ENCODE results near the gene KLHL11. TPM values are rescaled to one million over a fixed set of nuclear protein-coding genes. Genes with fewer than 3 reads are reported as not detected.
"Not testable (repeated sequence)": the region's sequence is repeated elsewhere in the genome, so short reads cannot be mapped to it uniquely, and the experiment has no call there.

The KLHL11 gene
- total and polyA plus RNA-seq, 2 experiments from 2014 or later: 8.7 to 25.5 TPM

DNA sequence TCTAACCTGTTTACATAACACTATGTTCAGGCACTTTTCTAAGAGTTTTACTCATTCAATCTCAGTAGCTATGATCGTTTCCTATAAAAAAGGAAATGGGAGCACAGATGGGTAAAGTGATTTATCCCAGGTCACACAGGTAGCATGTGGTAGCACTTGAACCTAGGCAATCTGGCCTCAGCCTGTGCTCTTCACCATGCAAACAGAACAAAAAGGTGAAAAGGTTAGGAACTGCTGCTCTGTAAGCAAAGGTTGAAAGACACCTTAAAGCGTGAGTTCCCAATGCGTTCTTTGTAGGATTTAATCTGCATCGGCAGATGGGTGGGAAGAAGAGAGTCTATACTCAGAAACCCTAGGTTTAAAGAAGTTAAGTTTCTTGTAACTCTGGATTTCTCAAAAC lies 14.9 kb upstream of the KLHL11 start (continued):
- TF ChIP-seq, protein P1, sequence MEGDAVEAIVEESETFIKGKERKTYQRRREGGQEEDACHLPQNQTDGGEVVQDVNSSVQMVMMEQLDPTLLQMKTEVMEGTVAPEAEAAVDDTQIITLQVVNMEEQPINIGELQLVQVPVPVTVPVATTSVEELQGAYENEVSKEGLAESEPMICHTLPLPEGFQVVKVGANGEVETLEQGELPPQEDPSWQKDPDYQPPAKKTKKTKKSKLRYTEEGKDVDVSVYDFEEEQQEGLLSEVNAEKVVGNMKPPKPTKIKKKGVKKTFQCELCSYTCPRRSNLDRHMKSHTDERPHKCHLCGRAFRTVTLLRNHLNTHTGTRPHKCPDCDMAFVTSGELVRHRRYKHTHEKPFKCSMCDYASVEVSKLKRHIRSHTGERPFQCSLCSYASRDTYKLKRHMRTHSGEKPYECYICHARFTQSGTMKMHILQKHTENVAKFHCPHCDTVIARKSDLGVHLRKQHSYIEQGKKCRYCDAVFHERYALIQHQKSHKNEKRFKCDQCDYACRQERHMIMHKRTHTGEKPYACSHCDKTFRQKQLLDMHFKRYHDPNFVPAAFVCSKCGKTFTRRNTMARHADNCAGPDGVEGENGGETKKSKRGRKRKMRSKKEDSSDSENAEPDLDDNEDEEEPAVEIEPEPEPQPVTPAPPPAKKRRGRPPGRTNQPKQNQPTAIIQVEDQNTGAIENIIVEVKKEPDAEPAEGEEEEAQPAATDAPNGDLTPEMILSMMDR (conservative IDR thresholded peaks at IDR 0.05; ENCODE audit: low read depth in 2 of 2): no peak
- TF ChIP-seq STAT1 (IDR thresholded peaks at IDR 0.05; ENCODE audit: unreplicated experiment) (no peak), POLR2AphosphoS5 (IDR thresholded peaks at IDR 0.05; ENCODE audit: low read depth) (no peak), JUNB (IDR thresholded peaks at IDR 0.05; ENCODE audit: unreplicated experiment) (no peak), ZNF114 (CRISPR knock-in tag; IDR thresholded peaks at IDR 0.05) (no peak)

DNA sequence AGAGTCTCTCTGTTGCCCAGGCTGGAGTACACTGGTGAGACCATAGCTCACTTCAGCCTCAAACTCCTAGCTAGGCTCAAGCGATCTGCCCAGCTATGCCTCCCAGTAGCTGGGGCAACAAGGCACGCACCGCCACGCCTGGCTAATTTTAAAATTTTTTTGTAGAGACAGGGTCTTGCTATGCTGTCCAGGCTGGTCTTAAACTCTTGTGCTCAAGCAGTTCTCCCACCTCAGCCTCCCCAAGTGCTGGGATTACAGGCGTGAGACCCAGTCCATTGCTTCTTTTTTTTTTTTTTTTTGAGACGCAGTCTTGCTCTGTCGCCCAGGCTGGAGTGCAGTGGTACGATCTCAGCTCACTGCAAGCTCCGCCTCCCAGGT lies 9.1 kb upstream of the KLHL11 start:
- ATAC-seq; H3K4me1 ChIP-seq (ENCODE audit: insufficient read depth); H3K4me1 Mint-ChIP-seq; H3K9me2 ChIP-seq (ENCODE audit: insufficient read depth); DNase-seq (ENCODE audit: low spot score); H3K27ac ChIP-seq (ENCODE audit: low read depth); H3K27me3 ChIP-seq (ENCODE audit: insufficient read depth); H3K4me2 ChIP-seq; H3K27ac Mint-ChIP-seq; H3K4me3 Mint-ChIP-seq; H2AFZ ChIP-seq; H3K27me3 Mint-ChIP-seq (ENCODE audit: insufficient read depth, low read depth, poor library complexity); H3K4me3 ChIP-seq: not testable (repeated sequence)
- H3K36me3 ChIP-seq (ENCODE audit: insufficient read depth): peaks cover 81% of the 10 kb centered on the region
- Mint-ChIP-seq H3K36me3 (ENCODE audit: low read depth) (peaks cover 97% of the 10 kb centered on the region), H3K9me3 (peaks cover 11% of the 10 kb centered on the region; the same call in 2 of the 3 replicates)
- peaks cover 21% of the 10 kb centered on the region for H4K20me1 ChIP-seq (replicated peaks; ENCODE audit: insufficient read depth)
- H3F3A ChIP-seq (replicated peaks; ENCODE audit: low read depth): peaks cover 34% of the 10 kb centered on the region
- 0 out of 2 replicates have a peak, but pooled peaks cover 13% of the 10 kb centered on the region for H3K79me2 ChIP-seq (replicated peaks; ENCODE audit: insufficient read depth)

DNA sequence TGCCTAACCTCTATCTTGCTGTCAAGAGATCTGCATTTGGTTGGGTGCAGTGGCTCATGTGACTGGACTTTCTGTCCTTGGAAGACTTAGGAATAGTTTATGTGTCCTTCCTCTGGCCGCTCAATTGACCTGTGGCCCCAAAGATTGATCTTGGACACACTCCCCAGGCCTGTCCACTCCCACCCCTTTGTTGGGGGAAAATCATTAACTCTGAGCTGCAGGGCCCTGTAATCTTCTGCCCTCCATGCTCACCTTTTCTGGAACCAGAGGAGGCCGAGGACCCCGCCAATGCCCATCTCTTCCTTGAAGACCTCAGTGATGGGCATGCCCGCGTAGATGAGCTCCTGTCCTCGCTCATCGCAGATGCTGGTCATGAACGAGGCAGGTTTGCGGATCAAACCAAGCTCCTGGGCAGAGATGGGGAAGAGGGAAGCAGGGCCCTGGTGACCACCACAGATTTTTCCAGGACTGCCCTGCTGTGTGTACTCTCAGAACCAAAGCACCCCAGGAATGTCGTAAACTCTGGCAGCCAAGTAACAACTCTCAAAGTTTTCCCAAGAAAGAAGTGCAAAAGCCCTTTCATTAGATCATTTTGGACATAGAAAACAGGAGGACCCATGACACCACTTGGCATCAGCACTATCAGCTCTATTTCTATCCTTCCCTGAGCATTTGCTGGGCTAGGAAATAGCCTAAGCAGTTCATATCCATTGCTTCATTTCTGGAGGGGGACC lies 8.5 kb upstream of the KLHL11 start:
- no peaks in the 10 kb centered on the region for H3K4me1 ChIP-seq (ENCODE audit: insufficient read depth)
- H3K27ac ChIP-seq (ENCODE audit: low read depth): peak overlapping the region; percentile 39; the same call in 1 of the 2 replicates
- H3K9me2 ChIP-seq (ENCODE audit: insufficient read depth): no peaks in the 10 kb centered on the region
- no peaks in the 10 kb centered on the region for H3K4me1 Mint-ChIP-seq
- ATAC-seq (no peak), DNase-seq (ENCODE audit: low spot score) (no peak)
- no peak overlapping the region for H3K4me3 ChIP-seq
- peaks cover 97% of the 10 kb centered on the region for H3K36me3 Mint-ChIP-seq (ENCODE audit: low read depth)
- no peak overlapping the region for H3K4me3 Mint-ChIP-seq
- H3K27me3 ChIP-seq (ENCODE audit: insufficient read depth): no peaks in the 10 kb centered on the region
- peaks cover 35% of the 10 kb centered on the region for H3F3A ChIP-seq (replicated peaks; ENCODE audit: low read depth)
- 0 out of 2 replicates have a peak, but pooled peaks cover 10% of the 10 kb centered on the region for H3K79me2 ChIP-seq (replicated peaks; ENCODE audit: insufficient read depth)
- H3K27ac Mint-ChIP-seq: no peak overlapping the region
- peaks cover 7% of the 10 kb centered on the region for H3K27me3 Mint-ChIP-seq (ENCODE audit: insufficient read depth, low read depth, poor library complexity)
- no peak overlapping the region for H2AFZ ChIP-seq
- peaks cover 81% of the 10 kb centered on the region for H3K36me3 ChIP-seq (ENCODE audit: insufficient read depth)
- H3K9me3 Mint-ChIP-seq: peaks cover 11% of the 10 kb centered on the region; the same call in 2 of the 3 replicates
- H3K4me2 ChIP-seq: no peak overlapping the region
- peaks cover 22% of the 10 kb centered on the region for H4K20me1 ChIP-seq (replicated peaks; ENCODE audit: insufficient read depth)
- TF ChIP-seq, protein P2, sequence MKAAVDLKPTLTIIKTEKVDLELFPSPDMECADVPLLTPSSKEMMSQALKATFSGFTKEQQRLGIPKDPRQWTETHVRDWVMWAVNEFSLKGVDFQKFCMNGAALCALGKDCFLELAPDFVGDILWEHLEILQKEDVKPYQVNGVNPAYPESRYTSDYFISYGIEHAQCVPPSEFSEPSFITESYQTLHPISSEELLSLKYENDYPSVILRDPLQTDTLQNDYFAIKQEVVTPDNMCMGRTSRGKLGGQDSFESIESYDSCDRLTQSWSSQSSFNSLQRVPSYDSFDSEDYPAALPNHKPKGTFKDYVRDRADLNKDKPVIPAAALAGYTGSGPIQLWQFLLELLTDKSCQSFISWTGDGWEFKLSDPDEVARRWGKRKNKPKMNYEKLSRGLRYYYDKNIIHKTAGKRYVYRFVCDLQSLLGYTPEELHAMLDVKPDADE (IDR thresholded peaks at IDR 0.05): no peak
- TF ChIP-seq, protein P3, sequence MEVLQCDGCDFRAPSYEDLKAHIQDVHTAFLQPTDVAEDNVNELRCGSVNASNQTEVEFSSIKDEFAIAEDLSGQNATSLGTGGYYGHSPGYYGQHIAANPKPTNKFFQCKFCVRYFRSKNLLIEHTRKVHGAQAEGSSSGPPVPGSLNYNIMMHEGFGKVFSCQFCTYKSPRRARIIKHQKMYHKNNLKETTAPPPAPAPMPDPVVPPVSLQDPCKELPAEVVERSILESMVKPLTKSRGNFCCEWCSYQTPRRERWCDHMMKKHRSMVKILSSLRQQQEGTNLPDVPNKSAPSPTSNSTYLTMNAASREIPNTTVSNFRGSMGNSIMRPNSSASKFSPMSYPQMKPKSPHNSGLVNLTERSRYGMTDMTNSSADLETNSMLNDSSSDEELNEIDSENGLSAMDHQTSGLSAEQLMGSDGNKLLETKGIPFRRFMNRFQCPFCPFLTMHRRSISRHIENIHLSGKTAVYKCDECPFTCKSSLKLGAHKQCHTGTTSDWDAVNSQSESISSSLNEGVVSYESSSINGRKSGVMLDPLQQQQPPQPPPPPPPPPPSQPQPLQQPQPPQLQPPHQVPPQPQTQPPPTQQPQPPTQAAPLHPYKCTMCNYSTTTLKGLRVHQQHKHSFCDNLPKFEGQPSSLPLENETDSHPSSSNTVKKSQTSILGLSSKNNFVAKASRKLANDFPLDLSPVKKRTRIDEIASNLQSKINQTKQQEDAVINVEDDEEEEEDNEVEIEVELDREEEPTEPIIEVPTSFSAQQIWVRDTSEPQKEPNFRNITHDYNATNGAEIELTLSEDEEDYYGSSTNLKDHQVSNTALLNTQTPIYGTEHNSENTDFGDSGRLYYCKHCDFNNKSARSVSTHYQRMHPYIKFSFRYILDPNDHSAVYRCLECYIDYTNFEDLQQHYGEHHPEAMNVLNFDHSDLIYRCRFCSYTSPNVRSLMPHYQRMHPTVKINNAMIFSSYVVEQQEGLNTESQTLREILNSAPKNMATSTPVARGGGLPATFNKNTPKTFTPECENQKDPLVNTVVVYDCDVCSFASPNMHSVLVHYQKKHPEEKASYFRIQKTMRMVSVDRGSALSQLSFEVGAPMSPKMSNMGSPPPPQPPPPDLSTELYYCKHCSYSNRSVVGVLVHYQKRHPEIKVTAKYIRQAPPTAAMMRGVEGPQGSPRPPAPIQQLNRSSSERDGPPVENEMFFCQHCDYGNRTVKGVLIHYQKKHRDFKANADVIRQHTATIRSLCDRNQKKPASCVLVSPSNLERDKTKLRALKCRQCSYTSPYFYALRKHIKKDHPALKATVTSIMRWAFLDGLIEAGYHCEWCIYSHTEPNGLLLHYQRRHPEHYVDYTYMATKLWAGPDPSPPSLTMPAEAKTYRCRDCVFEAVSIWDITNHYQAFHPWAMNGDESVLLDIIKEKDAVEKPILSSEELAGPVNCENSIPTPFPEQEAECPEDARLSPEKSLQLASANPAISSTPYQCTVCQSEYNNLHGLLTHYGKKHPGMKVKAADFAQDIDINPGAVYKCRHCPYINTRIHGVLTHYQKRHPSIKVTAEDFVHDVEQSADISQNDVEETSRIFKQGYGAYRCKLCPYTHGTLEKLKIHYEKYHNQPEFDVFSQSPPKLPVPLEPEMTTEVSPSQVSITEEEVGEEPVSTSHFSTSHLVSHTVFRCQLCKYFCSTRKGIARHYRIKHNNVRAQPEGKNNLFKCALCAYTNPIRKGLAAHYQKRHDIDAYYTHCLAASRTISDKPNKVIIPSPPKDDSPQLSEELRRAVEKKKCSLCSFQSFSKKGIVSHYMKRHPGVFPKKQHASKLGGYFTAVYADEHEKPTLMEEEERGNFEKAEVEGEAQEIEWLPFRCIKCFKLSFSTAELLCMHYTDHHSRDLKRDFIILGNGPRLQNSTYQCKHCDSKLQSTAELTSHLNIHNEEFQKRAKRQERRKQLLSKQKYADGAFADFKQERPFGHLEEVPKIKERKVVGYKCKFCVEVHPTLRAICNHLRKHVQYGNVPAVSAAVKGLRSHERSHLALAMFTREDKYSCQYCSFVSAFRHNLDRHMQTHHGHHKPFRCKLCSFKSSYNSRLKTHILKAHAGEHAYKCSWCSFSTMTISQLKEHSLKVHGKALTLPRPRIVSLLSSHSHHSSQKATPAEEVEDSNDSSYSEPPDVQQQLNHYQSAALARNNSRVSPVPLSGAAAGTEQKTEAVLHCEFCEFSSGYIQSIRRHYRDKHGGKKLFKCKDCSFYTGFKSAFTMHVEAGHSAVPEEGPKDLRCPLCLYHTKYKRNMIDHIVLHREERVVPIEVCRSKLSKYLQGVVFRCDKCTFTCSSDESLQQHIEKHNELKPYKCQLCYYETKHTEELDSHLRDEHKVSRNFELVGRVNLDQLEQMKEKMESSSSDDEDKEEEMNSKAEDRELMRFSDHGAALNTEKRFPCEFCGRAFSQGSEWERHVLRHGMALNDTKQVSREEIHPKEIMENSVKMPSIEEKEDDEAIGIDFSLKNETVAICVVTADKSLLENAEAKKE (CRISPR knock-in tag; IDR thresholded peaks at IDR 0.05): no peak
- TF ChIP-seq, protein P1 (conservative IDR thresholded peaks at IDR 0.05; ENCODE audit: low read depth in 2 of 2): no peak
- no peak for TF ChIP-seq STAT1 (IDR thresholded peaks at IDR 0.05; ENCODE audit: unreplicated experiment)
